Erythroblast (primary cell): ENCODE data around the gene CFLAR.
"Not testable (repeated sequence)": the region's sequence is repeated elsewhere in the genome, so short reads cannot be mapped to it uniquely, and the experiment has no call there.

Experiments used
- DNase-seq, 2 experiments: peaks; one replicate each; lab custom pipeline; 2025; lab: John Stamatoyannopoulos, UW
- GATA1 ChIP-seq: IDR thresholded peaks from 2 replicates; pipeline ENCODE4 v1.6.1; 2011; ENCODE audit warnings: low read depth, mild to moderate bottlenecking, control low read depth, low read length, moderate library complexity
- POLR2A ChIP-seq: IDR thresholded peaks from 2 replicates; pipeline ENCODE4 v1.6.1; 2011; ENCODE audit warnings: mild to moderate bottlenecking, low read length

Gene CFLAR

DNA sequence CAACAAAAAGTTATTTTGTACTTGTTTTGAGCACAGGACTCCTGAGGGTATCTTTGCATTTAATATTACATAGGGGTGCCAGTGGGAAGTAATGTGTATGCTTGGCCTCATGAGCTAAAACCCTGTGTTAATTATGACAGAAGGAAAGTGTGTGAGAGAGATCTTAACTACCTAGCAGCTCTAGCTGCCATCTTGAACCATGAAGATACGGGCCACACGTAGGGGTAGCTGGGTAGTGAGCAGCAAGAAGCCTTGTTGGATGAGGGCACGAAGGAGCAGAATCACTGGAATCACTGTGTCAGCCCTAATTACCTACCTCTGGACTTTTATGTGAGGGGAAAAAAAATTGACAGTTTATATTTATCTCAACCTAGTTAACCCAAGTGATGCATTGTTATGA is 51.6 kb downstream of the CFLAR start:
- no peak for DNase-seq
- no peak for TF ChIP-seq POLR2A
- no peak for TF ChIP-seq GATA1

GRCh38 chr2:201168496-201168895 is 52.5 kb downstream of the CFLAR start:
- not testable (repeated sequence) for DNase-seq

DNA sequence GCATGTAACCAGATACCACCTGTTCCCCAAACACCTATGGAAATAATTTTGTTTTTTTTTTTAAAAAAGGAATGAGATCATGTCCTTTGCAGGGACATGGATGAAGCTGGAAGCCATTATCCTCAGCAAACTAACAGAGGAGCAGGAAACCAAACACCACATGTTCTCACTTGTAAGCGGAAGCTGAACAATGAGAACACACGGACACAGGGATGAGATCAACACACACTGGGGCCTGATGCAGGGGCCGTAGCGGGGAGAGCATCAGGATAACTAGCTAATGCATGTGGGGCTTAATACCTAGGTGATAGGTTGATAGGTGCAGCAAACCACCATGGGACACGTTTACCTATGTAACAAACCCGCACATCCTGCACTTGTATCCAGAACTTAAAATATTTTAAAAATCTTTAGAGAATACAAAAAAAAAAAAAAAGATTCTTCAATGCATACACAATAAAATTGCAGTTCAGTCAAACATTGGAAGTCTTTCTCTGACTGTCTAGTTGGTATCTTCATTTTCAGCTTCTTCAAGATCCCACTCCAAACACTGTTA is 55.4 kb downstream of the CFLAR start:
- TF ChIP-seq GATA1 (no peak), POLR2A (no peak)
- DNase-seq, result no peak

GRCh38 chr2:201172279-201172678 is 56.3 kb downstream of the CFLAR start:
- no peak for DNase-seq
- TF ChIP-seq POLR2A (no peak), GATA1 (no peak)

DNA sequence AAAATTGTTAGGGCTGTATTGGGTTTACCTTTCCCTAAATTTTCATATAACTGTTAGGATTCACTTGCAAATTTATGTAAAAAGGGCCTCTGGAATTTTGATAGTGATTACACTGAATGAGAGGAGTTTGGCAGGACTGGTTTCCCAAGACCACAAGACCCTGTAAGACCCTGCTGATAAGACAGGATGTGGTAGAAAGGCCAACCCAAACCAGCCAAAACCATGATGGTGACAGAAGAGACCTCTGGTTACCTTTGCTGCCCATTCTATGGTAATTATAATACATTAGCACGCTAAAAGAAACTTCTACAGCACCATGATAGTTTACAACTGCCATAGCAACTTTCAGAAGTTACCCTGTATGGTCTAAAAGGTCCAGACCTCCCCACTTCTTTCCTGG is 58.7 kb downstream of the CFLAR start:
- no peak for TF ChIP-seq GATA1
- no peak for TF ChIP-seq POLR2A
- DNase-seq, result no peak

DNA sequence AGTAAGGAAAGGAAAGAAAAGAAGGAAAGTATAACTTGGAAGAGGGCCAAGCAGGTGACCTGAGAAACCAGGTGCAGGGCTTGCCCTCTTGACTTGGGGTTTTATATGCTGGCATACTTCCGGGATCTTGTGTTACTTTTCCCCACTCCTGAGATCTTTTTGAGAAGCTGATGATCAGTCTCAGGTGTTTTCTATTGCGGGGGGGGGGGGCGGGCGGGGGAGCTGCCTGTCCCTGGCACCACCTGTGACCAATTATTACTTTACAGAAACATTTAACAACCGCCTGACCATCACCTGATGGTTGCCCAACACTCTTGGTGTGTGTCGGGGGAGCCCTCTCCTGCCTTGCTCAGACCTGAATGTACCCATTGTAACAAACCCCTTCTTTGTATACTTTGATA is 60.1 kb downstream of the CFLAR start:
- no peak for DNase-seq
- TF ChIP-seq GATA1, result no peak
- TF ChIP-seq POLR2A, result no peak

GRCh38 chr2:201180010-201180409 is 64.0 kb downstream of the CFLAR start:
- no peak for TF ChIP-seq POLR2A
- TF ChIP-seq GATA1, result no peak
- DNase-seq, result peak in 1 of 2 experiments; percentile 6

GRCh38 chr2:201182650-201183364 is 66.8 kb downstream of the CFLAR start, which contains the start of gene CASP10:
CASP10 (plus strand) TSS chr2:201183141; CDS start chr2:201185778, 2,637 bp downstream.
- DNase-seq, result peak; percentile 89 to 91

GRCh38 chr2:201183365-201183727 is 67.4 kb downstream of the CFLAR start:
- no peak for TF ChIP-seq POLR2A
- TF ChIP-seq GATA1, result no peak
- no peak for DNase-seq

More at GRCh38 chr2:201182650-201183364, 66.8 kb downstream of the CFLAR start, which contains the start of gene CASP10:
- no peak for TF ChIP-seq GATA1
- peak; percentile 95 for TF ChIP-seq POLR2A

GRCh38 chr2:201183835-201184234 is 67.9 kb downstream of the CFLAR start:
- DNase-seq, result peak; percentile 36 to 51

DNA sequence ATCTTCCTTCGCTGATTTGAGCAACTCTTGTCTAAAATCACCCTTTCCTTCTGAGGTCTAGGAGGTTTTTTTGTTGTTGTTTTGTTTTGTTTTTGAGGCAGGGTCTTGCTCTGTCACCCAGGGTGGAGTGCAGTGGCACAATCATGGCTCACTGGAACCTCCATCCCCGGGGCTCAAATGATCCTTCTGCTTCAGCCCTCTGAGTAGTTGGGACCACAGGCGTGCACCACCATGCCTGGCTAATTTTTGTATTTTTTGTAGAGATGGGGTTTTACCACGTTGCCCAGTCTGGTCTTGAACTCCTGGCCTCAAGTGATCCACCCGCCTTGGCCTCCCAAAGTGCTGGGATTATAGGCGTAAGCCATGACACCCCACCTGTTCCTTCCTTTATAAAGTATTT is 68.3 kb downstream of the CFLAR start:
- not testable (repeated sequence) for DNase-seq

DNA sequence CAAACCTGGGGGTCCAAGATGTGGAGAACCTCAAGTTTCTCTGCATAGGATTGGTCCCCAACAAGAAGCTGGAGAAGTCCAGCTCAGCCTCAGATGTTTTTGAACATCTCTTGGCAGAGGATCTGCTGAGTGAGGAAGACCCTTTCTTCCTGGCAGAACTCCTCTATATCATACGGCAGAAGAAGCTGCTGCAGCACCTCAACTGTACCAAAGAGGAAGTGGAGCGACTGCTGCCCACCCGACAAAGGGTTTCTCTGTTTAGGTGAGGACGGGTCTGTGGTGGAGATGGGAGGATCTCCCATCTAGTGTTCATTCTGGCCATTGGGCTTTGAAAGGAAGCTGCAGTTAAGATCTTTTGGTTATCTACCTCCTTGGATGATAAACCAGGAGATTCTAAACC is 69.9 kb downstream of the CFLAR start:
- no peak for TF ChIP-seq GATA1
- TF ChIP-seq POLR2A, result no peak
- DNase-seq, result peak in 1 of 2 experiments; percentile 8

GRCh38 chr2:201186982-201187381 is 71.0 kb downstream of the CFLAR start:
- TF ChIP-seq GATA1 (no peak), POLR2A (no peak)
- no peak for DNase-seq

DNA sequence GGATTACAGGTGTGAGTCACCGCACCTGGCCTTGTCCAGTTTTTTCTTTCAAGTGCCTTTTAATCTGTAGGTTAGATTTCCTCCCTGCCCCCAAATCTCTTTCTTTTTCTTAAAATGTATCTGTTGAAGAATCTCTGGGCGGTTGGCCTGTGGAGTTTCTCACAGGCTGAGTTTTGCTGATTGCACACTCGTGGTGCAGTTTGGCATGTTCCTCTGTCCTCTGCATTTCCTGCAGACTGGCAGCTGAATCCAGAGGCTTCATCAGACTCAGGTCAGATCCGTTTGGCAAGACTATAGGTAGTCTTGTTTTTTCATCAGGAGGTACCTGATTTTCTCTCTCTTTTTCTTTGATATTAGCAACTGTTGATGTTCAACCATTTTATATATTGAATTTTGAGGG is 72.5 kb downstream of the CFLAR start:
- TF ChIP-seq POLR2A, result no peak
- TF ChIP-seq GATA1, result no peak
- DNase-seq, result no peak

GRCh38 chr2:201191132-201191875 is 75.3 kb downstream of the CFLAR start:
- TF ChIP-seq POLR2A (no peak), GATA1 (no peak)
- peak; percentile 45 to 79 for DNase-seq
